GM21737 (cell line): ENCODE results near the gene ILF3.

Source experiments
- ATAC-seq: cut with Tn5 transposase; IDR thresholded peaks from one replicate; pipeline ENCODE4 v1.9.1; 2021; ENCODE audit warnings: mild to moderate bottlenecking, moderate library complexity; ENCODE audit not compliant: unreplicated experiment

ILF3 gene

GRCh38 chr19:10694706-10695307 is 40.7 kb downstream of the ILF3 start:
- no peak for ATAC-seq

GRCh38 chr19:10695401-10696398 is 41.6 kb downstream of the ILF3 start:
- ATAC-seq: peak; percentile 66

- ATAC-seq: no peak
These were observed 45.6 kb downstream of the ILF3 start for GRCh38 chr19:10699650-10700335.

GRCh38 chr19:10701955-10702525 is 47.9 kb downstream of the ILF3 start:
- ATAC-seq: peak; percentile 35

GRCh38 chr19:10706990-10707389 is 52.8 kb downstream of the ILF3 start:
- ATAC-seq: no peak

GRCh38 chr19:10707440-10707839 is 53.3 kb downstream of the ILF3 start:
- ATAC-seq: no peak

GRCh38 chr19:10708291-10708690 is 54.1 kb downstream of the ILF3 start:
- no peak for ATAC-seq

GRCh38 chr19:10712045-10712444 is 57.9 kb downstream of the ILF3 start:
- ATAC-seq: no peak

GRCh38 chr19:10712754-10713153 is 58.6 kb downstream of the ILF3 start:
- no peak for ATAC-seq

- ATAC-seq: no peak
These were observed 59.2 kb downstream of the ILF3 start for GRCh38 chr19:10713317-10713716.

- no peak for ATAC-seq
These were observed 62.9 kb downstream of the ILF3 start for GRCh38 chr19:10717054-10717355.

GRCh38 chr19:10717356-10718204 is 63.4 kb downstream of the ILF3 start, which contains the start of gene DNM2:
Gene DNM2, plus strand, starts transcription at chr19:10718079. Its CDS starts 164 bp downstream, at chr19:10718243.
- ATAC-seq: peak; percentile 83

GRCh38 chr19:10718205-10719196 is 64.4 kb downstream of the ILF3 start:
- ATAC-seq: peak; percentile 13

- no peak for ATAC-seq
These were observed 65.4 kb downstream of the ILF3 start for GRCh38 chr19:10719466-10719961.

GRCh38 chr19:10720607-10721125 is 66.5 kb downstream of the ILF3 start:
- ATAC-seq: no peak

GRCh38 chr19:10723591-10723990 is 69.4 kb downstream of the ILF3 start:
- ATAC-seq: no peak

GRCh38 chr19:10724573-10725071 is 70.5 kb downstream of the ILF3 start:
- no peak for ATAC-seq

- no peak for ATAC-seq
These were observed 71.3 kb downstream of the ILF3 start for GRCh38 chr19:10725415-10725814.
